Activated CD8-positive, alpha-beta T cell treated with anti-CD3 and anti-CD28 coated beads for 36 hours (primary cell): ENCODE data around the gene ODR4. TPM values are rescaled to one million over a fixed set of nuclear protein-coding genes. Genes with fewer than 3 reads are reported as not detected.
"Not testable (repeated sequence)": the region's sequence is repeated elsewhere in the genome, so short reads cannot be mapped to it uniquely, and the experiment has no call there.

Experiments
- ATAC-seq: fragments of 200-7000 bp; cut with Tn5 transposase; one replicate; pipeline ENCODE4 v1.10.0; 2021; ENCODE audit warnings: mild to moderate bottlenecking, moderate library complexity
- CTCF ChIA-PET: fragments of 350-600 bp; sonication (Branson Sonifier 250); formaldehyde crosslinking; loops from one replicate; lab custom pipeline; 2021; ENCODE audit warnings: antibody characterized with exemption; lab: Charles Lee
- POLR2A ChIA-PET: fragments of 350-600 bp; sonication (Branson Sonifier 250); formaldehyde crosslinking; loops from one replicate; lab custom pipeline; 2021; ENCODE audit warnings: antibody characterized with exemption; lab: Charles Lee
- DNase-seq: peaks from one replicate; pipeline ENCODE4 v3.0.0-alpha.2; 2020
- H3K27ac Mint-ChIP-seq: one replicate; pipeline ENCODE4 v1.8.0; 2021; ENCODE audit warnings: mild to moderate bottlenecking, mixed read lengths
- H3K27me3 Mint-ChIP-seq: one replicate; pipeline ENCODE4 v1.8.0; 2021; ENCODE audit warnings: mixed read lengths
- H3K36me3 Mint-ChIP-seq: one replicate; pipeline ENCODE4 v1.8.0; 2021; ENCODE audit warnings: low read depth, mixed read lengths
- H3K4me1 Mint-ChIP-seq: one replicate; pipeline ENCODE4 v1.8.0; 2021; ENCODE audit warnings: low read depth, mixed read lengths
- H3K4me3 Mint-ChIP-seq: one replicate; pipeline ENCODE4 v1.8.0; 2021; ENCODE audit warnings: mild to moderate bottlenecking, moderate library complexity, mixed read lengths
- H3K9me3 Mint-ChIP-seq: one replicate; pipeline ENCODE4 v1.8.0; 2021; ENCODE audit warnings: mixed read lengths
- CTCF ChIP-seq: fragments of 200-600 bp; IDR thresholded peaks from one replicate; pipeline ENCODE4 v1.8.0; 2022; ENCODE audit warnings: antibody characterized with exemption, mild to moderate bottlenecking
- intact Hi-C: fragments of 100-400 bp; cut with micrococcal nuclease; formaldehyde crosslinking; loops from one replicate; pipeline ENCODE4 v1.10.0; 2022
- total RNA-seq, 2 experiments: library from RNA; stranded (reverse); gene quantifications; one replicate each; pipeline ENCODE4 v1.2.3, GENCODE V29; 2021

Gene ODR4
- total RNA-seq, 2 experiments from 2014 or later, result 13.4 to 13.6 TPM

GRCh38 chr1:186386725-186387383 is 11.2 kb downstream of the ODR4 start:
- no peak overlapping the region for H3K27ac Mint-ChIP-seq
- H3K9me3 Mint-ChIP-seq, result no peaks in the 10 kb centered on the region
- intact Hi-C loops, result no loop called here
- ChIA-PET CTCF (interaction anchor here (1.4 kb wide), 1 partner anchor 12 kb away, joined by 10 read pairs; the partner anchor contains the start of genes ODR4 and TPR), POLR2A (interaction anchor here (0.9 kb wide), 1 partner anchor 12 kb away, joined by 4 read pairs; the partner anchor contains the start of gene TPR)
- H3K36me3 Mint-ChIP-seq, result peaks cover 17% of the 10 kb centered on the region
- no peak for DNase-seq
- no peaks in the 10 kb centered on the region for H3K27me3 Mint-ChIP-seq
- no peak for ATAC-seq
- H3K4me3 Mint-ChIP-seq, result no peak overlapping the region
- peaks cover 1% of the 10 kb centered on the region for H3K4me1 Mint-ChIP-seq
- no peak for TF ChIP-seq CTCF

- Mint-ChIP-seq H3K36me3 (peaks cover 28% of the 10 kb centered on the region), H3K4me1 (no peaks in the 10 kb centered on the region), H3K27ac (no peak overlapping the region), H3K9me3 (no peaks in the 10 kb centered on the region), H3K4me3 (no peak overlapping the region), H3K27me3 (no peaks in the 10 kb centered on the region)
- POLR2A ChIA-PET, result interaction anchor here (0.6 kb wide), 1 partner anchor 31 kb away, joined by 4 read pairs; no protein-coding TSS in a partner anchor
- intact Hi-C loops, result no loop called here
- no peak for DNase-seq
- ATAC-seq, result no peak
- CTCF ChIA-PET, result interaction anchor here (0.6 kb wide), 1 partner anchor 74 kb away, joined by 3 read pairs; no protein-coding TSS in a partner anchor
- TF ChIP-seq CTCF, result no peak
These were observed 15.3 kb downstream of the ODR4 start for GRCh38 chr1:186390925-186391324.

- intact Hi-C loops, result no loop called here
- Mint-ChIP-seq H3K4me1 (no peaks in the 10 kb centered on the region), H3K27me3 (no peaks in the 10 kb centered on the region), H3K4me3 (no peak overlapping the region), H3K9me3 (no peaks in the 10 kb centered on the region), H3K36me3 (peaks cover 29% of the 10 kb centered on the region), H3K27ac (no peak overlapping the region)
- no peak for ATAC-seq
- DNase-seq, result no peak
- ChIA-PET CTCF (interaction anchor here (1.4 kb wide), 1 partner anchor 11 kb away, joined by 3 read pairs; no protein-coding TSS in a partner anchor), POLR2A (no interaction called here)
- TF ChIP-seq CTCF, result no peak
These were observed 16.2 kb downstream of the ODR4 start for GRCh38 chr1:186391841-186392240.

GRCh38 chr1:186392711-186393110 is 17.1 kb downstream of the ODR4 start:
- H3K27ac Mint-ChIP-seq, intact Hi-C loops, H3K4me3 Mint-ChIP-seq, POLR2A ChIA-PET, H3K4me1 Mint-ChIP-seq, ATAC-seq, DNase-seq, H3K9me3 Mint-ChIP-seq, H3K27me3 Mint-ChIP-seq: not testable (repeated sequence)
- CTCF ChIA-PET, result interaction anchor here (1.2 to 1.8 kb wide), 4 partner anchors 11 to 17 kb away, joined by 3 to 5 read pairs (median 4); partner anchors contain the start of genes ODR4 and TPR
- peaks cover 27% of the 10 kb centered on the region for H3K36me3 Mint-ChIP-seq

GRCh38 chr1:186401446-186401845 is 25.8 kb downstream of the ODR4 start:
- H3K27me3 Mint-ChIP-seq, H3K9me3 Mint-ChIP-seq, H3K4me1 Mint-ChIP-seq, H3K4me3 Mint-ChIP-seq, H3K27ac Mint-ChIP-seq, DNase-seq, POLR2A ChIA-PET, CTCF ChIA-PET, intact Hi-C loops, ATAC-seq: not testable (repeated sequence)
- peaks cover 22% of the 10 kb centered on the region for H3K36me3 Mint-ChIP-seq

- no peak for ATAC-seq
- no peak for TF ChIP-seq CTCF
- no peaks in the 10 kb centered on the region for H3K9me3 Mint-ChIP-seq
- no peak for DNase-seq
- no peak overlapping the region for H3K27ac Mint-ChIP-seq
- intact Hi-C loops, result no loop called here
- ChIA-PET CTCF (interaction anchor here (0.7 to 3.4 kb wide), 12 partner anchors 10 to 583 kb away, joined by 3 to 11 read pairs (median 4); partner anchors contain the start of gene TPR), POLR2A (no interaction called here)
- H3K4me1 Mint-ChIP-seq, result no peaks in the 10 kb centered on the region
- no peak overlapping the region for H3K4me3 Mint-ChIP-seq
- peaks cover 34% of the 10 kb centered on the region for H3K36me3 Mint-ChIP-seq
- H3K27me3 Mint-ChIP-seq, result no peaks in the 10 kb centered on the region
These were observed 28.0 kb downstream of the ODR4 start for GRCh38 chr1:186403632-186404031.
